Activated CD4-positive, alpha-beta T cell treated with anti-CD3 and anti-CD28 coated beads, Interleukin-2, amount 50 U/mL, for 48 hours (primary cell): ENCODE data around the gene RTN4IP1.
A peak's percentile ranks its signal among the peaks of the same experiment; 100 is the strongest.
"Not testable (repeated sequence)": the region's sequence is repeated elsewhere in the genome, so short reads cannot be mapped to it uniquely, and the experiment has no call there.

ENCODE experiments used
- DNase-seq, 2 experiments: peaks; one replicate each; pipeline ENCODE4 v3.0.0-alpha.2; 2020

Gene RTN4IP1

GRCh38 chr6:106629103-106629858, at the start of gene RTN4IP1, which contains the start of gene QRSL1:
TSS of gene RTN4IP1 (minus strand) at chr6:106629498. CDS start at chr6:106629021, 477 bp downstream.
TSS of gene QRSL1 (plus strand) at chr6:106629578. CDS start at chr6:106629682, 104 bp downstream.
- peak; percentile 78 to 85 for DNase-seq

- no peak for DNase-seq
Observed at GRCh38 chr6:106677282-106677681, 48.0 kb upstream of the RTN4IP1 start.

- no peak for DNase-seq
Observed at GRCh38 chr6:106674541-106675229, 45.4 kb upstream of the RTN4IP1 start.

GRCh38 chr6:106671651-106672050, 42.4 kb upstream of the RTN4IP1 start:
- DNase-seq: no peak

- DNase-seq: no peak
Observed at GRCh38 chr6:106670236-106670635, 40.9 kb upstream of the RTN4IP1 start.

- DNase-seq: no peak
Observed at GRCh38 chr6:106667022-106667402, 37.7 kb upstream of the RTN4IP1 start.

- DNase-seq: no peak
Observed at GRCh38 chr6:106666282-106667021, 37.2 kb upstream of the RTN4IP1 start.

- no peak for DNase-seq
Observed at GRCh38 chr6:106662458-106662857, 33.2 kb upstream of the RTN4IP1 start.

GRCh38 chr6:106659859-106660258, 30.6 kb upstream of the RTN4IP1 start:
- no peak for DNase-seq

- DNase-seq: no peak
Observed at GRCh38 chr6:106658469-106658868, 29.2 kb upstream of the RTN4IP1 start.

GRCh38 chr6:106648651-106649308, 19.5 kb upstream of the RTN4IP1 start:
- no peak for DNase-seq

- DNase-seq: no peak
Observed at GRCh38 chr6:106643061-106643460, 13.8 kb upstream of the RTN4IP1 start.

GRCh38 chr6:106642476-106642875, 13.2 kb upstream of the RTN4IP1 start:
- no peak for DNase-seq

GRCh38 chr6:106639812-106640211, 10.5 kb upstream of the RTN4IP1 start:
- no peak for DNase-seq

GRCh38 chr6:106637717-106638341, 8.5 kb upstream of the RTN4IP1 start:
- DNase-seq: no peak

GRCh38 chr6:106637051-106637716, 7.9 kb upstream of the RTN4IP1 start:
- DNase-seq: no peak

GRCh38 chr6:106634565-106634964, 5.3 kb upstream of the RTN4IP1 start:
- DNase-seq: no peak

- DNase-seq: no peak
Observed at GRCh38 chr6:106631346-106631745, 2.0 kb upstream of the RTN4IP1 start.

GRCh38 chr6:106630366-106630765, 1.1 kb upstream of the RTN4IP1 start:
- no peak for DNase-seq

- no peak for DNase-seq
Observed at GRCh38 chr6:106629859-106630163, 513 bp upstream of the RTN4IP1 start.

GRCh38 chr6:106628658-106629102, 618 bp downstream of the RTN4IP1 start:
- DNase-seq: no peak

- not testable (repeated sequence) for DNase-seq
Observed at GRCh38 chr6:106627760-106628159, 1.5 kb downstream of the RTN4IP1 start.
